DLD1 (cell line): ENCODE measurements around the gene TIMM13.

Source experiments
- in situ Hi-C: cut with HindIII; loops from 2 replicates; pipeline ENCODE4 v1.10.0; 2017; ENCODE audit warnings: low sequenced_read_pairs

Gene TIMM13

DNA sequence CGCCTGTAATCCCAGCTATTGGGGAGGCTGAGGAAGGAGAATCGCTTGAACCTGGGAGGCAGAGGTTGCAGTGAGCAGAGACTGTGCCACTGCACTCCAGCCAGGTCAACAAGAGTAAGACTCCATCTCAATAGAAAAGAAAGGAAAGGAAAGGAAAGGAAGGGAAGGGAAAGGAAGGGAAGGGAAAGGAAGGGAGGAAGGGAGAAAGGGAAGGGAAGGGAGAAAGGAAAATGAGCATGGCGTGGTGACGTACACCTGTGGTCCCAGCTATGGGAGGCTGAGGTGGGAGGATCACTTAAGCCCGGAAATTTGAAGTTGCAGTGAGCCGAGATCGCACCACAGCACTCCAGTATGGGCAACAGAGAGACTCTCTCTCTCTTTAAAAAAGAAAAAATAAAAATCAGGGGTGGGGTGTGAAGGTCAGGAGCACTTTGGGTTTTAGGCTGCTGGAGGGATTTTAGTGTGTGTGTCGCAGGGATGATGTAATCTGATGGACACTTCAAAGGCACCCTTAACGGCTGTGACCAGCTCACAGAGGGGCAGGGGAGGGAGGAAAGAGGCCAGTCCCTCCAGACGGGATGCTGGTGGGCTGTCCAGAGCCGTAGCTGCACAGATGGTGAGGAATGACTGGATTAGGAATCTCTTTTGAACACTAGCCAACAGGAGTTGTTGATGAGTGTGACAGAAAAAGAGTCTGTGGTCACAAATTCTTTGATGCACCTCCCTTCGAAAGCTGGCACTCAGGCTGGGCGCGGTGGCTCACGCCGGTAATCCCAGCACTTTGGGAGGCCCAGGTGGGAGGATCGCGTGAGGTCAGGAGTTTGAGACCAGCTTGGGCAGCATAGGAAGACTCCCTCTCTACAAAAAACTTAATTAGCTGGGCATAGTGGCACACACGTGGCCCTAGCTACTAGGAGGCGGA is 39.8 kb downstream of the TIMM13 start:
- in situ Hi-C loops: no loop called here

GRCh38 chr19:2385053-2385721 is 42.2 kb downstream of the TIMM13 start:
- in situ Hi-C loops: no loop called here

GRCh38 chr19:2382530-2383222 is 44.7 kb downstream of the TIMM13 start:
- in situ Hi-C loops: no loop called here

DNA sequence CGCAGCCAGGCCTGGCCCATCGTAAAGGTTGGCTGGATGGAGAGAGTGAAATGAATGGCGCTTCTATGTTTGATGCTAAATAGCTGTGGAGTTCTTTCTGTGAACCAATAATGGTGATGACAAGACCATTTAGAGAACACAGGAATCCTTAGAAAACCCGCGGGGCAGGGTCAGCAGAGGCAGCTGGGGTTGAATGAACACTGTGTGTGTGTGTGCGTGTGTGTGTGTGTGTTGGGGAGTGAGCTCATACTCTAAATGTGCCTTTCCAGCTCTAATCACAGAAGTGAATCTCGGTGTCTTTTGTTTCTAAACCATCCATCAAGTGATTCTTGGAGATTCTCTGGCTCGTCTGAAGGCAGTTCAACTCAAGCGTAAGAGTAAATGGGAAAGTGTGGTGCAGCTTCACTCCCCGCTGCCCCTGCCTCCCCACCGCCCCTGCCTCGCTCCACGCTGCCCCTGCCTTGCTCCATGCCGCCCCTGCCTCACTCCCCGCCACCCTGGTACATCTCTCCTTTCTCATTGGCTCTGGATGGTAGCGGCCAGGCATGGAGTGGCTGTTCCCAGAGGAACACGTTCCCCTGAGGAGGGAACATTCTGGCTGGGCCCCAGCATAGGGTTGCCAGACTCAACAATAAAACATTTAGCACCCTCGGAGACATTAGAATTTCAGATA is 46.1 kb downstream of the TIMM13 start:
- in situ Hi-C loops: no loop called here

DNA sequence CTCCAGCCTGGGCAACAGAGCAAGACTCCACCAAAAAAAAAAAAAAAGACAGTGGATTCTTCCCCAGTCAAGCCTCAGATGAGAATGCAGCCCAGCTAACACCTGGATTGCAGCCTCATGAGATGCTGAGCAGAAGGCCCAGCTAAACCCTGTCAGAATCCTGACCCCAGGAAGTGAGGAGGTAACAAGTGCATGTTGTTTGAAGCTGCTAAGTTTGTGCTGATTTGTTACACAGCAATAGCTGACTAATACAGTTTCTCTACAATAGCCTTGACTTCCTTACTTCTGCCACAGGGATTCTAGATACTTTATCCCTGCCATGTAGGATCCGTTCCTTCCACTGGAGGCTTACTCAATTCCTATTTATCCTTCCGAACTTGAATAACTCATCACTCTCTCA is 46.8 kb downstream of the TIMM13 start:
- in situ Hi-C loops: no loop called here

- in situ Hi-C loops: no loop called here
These were observed 50.4 kb downstream of the TIMM13 start for GRCh38 chr19:2376784-2377519.
